ENCODE measurements around the gene SINHCAF. TPM values are rescaled to one million over a fixed set of nuclear protein-coding genes. Genes with fewer than 3 reads are reported as not detected.
"Not testable (repeated sequence)": the region's sequence is repeated elsewhere in the genome, so short reads cannot be mapped to it uniquely, and the experiment has no call there.

Gene SINHCAF
- total RNA-seq, 1 experiment from 2014 or later, result 497 TPM

DNA sequence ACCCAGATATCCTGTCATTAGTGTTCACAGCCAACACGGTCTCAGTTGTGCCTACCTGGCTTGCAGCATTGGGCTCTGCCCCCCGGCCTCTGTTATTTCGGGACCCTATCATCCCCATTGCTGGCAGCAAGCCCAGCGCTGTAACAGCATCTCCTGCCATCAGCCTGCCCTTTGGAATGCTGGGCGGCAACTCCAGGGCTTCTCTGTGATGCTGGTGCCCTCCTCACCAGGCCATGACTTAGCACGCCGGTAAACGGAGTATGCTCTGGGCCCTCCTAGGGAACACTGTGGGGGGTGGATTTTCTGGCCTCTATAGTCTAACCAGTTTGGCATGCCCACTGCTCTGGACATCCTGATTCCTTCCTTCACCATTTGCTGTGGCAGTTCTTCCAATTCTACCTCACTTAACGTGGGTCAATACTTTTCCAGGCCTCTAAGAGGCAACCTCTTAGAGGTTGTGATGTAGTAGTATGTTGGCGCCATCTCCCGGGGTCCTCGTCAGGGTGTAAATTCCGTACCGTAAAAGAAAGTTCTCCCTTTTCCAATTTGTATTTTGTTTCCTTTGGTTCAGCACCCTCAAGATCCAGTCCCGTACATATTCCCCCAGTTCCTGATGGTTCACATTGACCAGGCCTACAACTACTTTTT, 80.0 kb downstream of the SINHCAF start:
- H2BK120ac ChIP-seq (ENCODE audit: low read depth, low read length, poor library complexity, severe bottlenecking), result no peak overlapping the region
- no peak overlapping the region for H3K9ac ChIP-seq (ENCODE audit: extremely low read depth, insufficient read length, low read length)
- no peak overlapping the region for H3K4me2 ChIP-seq (ENCODE audit: insufficient read depth, insufficient read length, low read length)
- H3K9me3 ChIP-seq (ENCODE audit: control insufficient read depth, low read depth, low read length), result no peaks in the 10 kb centered on the region
- no peak overlapping the region for H2BK15ac ChIP-seq (ENCODE audit: low read depth, low read length)
- no peak overlapping the region for H2BK12ac ChIP-seq (ENCODE audit: insufficient read length, low read depth, low read length)
- H3K23ac ChIP-seq (ENCODE audit: insufficient read length, low read depth, low read length), result no peak overlapping the region
- H4K20me1 ChIP-seq (ENCODE audit: control insufficient read depth, insufficient read depth, insufficient read length), result no peaks in the 10 kb centered on the region
- H3K27ac ChIP-seq (ENCODE audit: insufficient read length, low read depth, low read length), result no peak overlapping the region
- no peaks in the 10 kb centered on the region for H3K79me2 ChIP-seq (ENCODE audit: insufficient read depth, low read length)
- H3K4me1 ChIP-seq (ENCODE audit: insufficient read depth, low read length), result no peaks in the 10 kb centered on the region
- no peaks in the 10 kb centered on the region for H3K36me3 Mint-ChIP-seq (ENCODE audit: insufficient read depth in 1 of 3, low read depth in 3 of 3)
- no peaks in the 10 kb centered on the region for H3K27me3 ChIP-seq (ENCODE audit: insufficient read depth, low read length)
- no peak overlapping the region for H2AK5ac ChIP-seq (ENCODE audit: insufficient read length, low read length)
- no peak overlapping the region for H3K4me3 Mint-ChIP-seq
- peaks cover 2% of the 10 kb centered on the region for H3K27me3 Mint-ChIP-seq (ENCODE audit: low read depth)
- H3K27ac Mint-ChIP-seq, result no peak overlapping the region; a peak in 1 of 7 replicates
- DNase-seq, result peak; percentile 71
- no peak overlapping the region for H3K14ac ChIP-seq (ENCODE audit: insufficient read depth, low read length)
- H3K79me1 ChIP-seq (ENCODE audit: insufficient read depth, low read depth, low read length, poor library complexity, severe bottlenecking), result no peaks in the 10 kb centered on the region
- H3T11ph ChIP-seq (ENCODE audit: low read length), result no peak overlapping the region
- H4K8ac ChIP-seq (replicated peaks; ENCODE audit: insufficient read length, low read depth, low read length), result no peak overlapping the region
- no peak overlapping the region for H3K18ac ChIP-seq (ENCODE audit: insufficient read length, low read depth, low read length)
- no peak overlapping the region for H4K91ac ChIP-seq (ENCODE audit: insufficient read length, low read depth, low read length)
- no peaks in the 10 kb centered on the region for H3K23me2 ChIP-seq (ENCODE audit: insufficient read length, low read depth, low read length, poor library complexity, severe bottlenecking)
- H2AFZ ChIP-seq (ENCODE audit: low read length), result no peak overlapping the region
- WGBS (ENCODE audit: extremely low coverage, insufficient read length, low lambda C conversion rate), result no CpG with 5 or more reads among the region's 15 CpGs
- H3K4me1 Mint-ChIP-seq, result peaks cover 12 to 14% of the 10 kb centered on the region in 2 experiments
- no peak overlapping the region for H2BK20ac ChIP-seq (ENCODE audit: low read depth, low read length, poor library complexity, severe bottlenecking)
- H3K9me3 Mint-ChIP-seq, result no peaks in the 10 kb centered on the region
- no peak overlapping the region for H3K4ac ChIP-seq (ENCODE audit: low read depth, low read length)
- H3K56ac ChIP-seq (ENCODE audit: insufficient read length, low read depth, low read length), result no peak overlapping the region
- H4K5ac ChIP-seq (ENCODE audit: insufficient read length, low read depth, low read length), result no peak overlapping the region
- TF ChIP-seq, protein P1, sequence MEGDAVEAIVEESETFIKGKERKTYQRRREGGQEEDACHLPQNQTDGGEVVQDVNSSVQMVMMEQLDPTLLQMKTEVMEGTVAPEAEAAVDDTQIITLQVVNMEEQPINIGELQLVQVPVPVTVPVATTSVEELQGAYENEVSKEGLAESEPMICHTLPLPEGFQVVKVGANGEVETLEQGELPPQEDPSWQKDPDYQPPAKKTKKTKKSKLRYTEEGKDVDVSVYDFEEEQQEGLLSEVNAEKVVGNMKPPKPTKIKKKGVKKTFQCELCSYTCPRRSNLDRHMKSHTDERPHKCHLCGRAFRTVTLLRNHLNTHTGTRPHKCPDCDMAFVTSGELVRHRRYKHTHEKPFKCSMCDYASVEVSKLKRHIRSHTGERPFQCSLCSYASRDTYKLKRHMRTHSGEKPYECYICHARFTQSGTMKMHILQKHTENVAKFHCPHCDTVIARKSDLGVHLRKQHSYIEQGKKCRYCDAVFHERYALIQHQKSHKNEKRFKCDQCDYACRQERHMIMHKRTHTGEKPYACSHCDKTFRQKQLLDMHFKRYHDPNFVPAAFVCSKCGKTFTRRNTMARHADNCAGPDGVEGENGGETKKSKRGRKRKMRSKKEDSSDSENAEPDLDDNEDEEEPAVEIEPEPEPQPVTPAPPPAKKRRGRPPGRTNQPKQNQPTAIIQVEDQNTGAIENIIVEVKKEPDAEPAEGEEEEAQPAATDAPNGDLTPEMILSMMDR (conservative IDR thresholded peaks at IDR 0.05), result peak; percentile 71
- no peak overlapping the region for H2BK5ac ChIP-seq (ENCODE audit: insufficient read length, low read length)

DNA sequence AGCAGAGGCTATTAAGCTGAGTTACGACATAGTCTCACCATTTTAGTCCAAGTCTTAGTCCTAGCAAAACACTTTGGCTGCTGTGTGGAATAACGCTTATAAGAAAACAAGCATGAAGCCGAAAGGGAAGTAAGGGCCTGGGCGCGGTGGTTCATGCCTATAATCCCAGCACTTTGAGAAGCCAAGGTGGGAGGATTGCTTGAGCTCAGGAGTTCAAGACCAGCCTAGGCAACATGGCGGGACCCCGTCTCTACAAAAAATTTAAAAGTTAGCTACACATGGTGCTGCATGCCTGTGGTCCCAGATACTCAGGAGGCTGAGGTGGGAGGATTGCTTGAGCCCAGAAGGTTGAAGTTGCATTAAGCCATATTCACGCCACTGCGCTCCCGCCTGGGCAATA, 83.5 kb downstream of the SINHCAF start:
- not testable (repeated sequence) for H3K36me3 Mint-ChIP-seq (ENCODE audit: insufficient read depth in 1 of 3, low read depth in 3 of 3); H3K18ac ChIP-seq (ENCODE audit: insufficient read length, low read depth, low read length); H3K79me2 ChIP-seq (ENCODE audit: insufficient read depth, low read length); H3K14ac ChIP-seq (ENCODE audit: insufficient read depth, low read length); H4K91ac ChIP-seq (ENCODE audit: insufficient read length, low read depth, low read length); H2BK20ac ChIP-seq (ENCODE audit: low read depth, low read length, poor library complexity, severe bottlenecking); H3K4me1 ChIP-seq (ENCODE audit: insufficient read depth, low read length); H3K4ac ChIP-seq (ENCODE audit: low read depth, low read length); H2BK5ac ChIP-seq (ENCODE audit: insufficient read length, low read length); H3K9me3 ChIP-seq (ENCODE audit: control insufficient read depth, low read depth, low read length); H3K79me1 ChIP-seq (ENCODE audit: insufficient read depth, low read depth, low read length, poor library complexity, severe bottlenecking); H4K8ac ChIP-seq (replicated peaks; ENCODE audit: insufficient read length, low read depth, low read length); H3K23me2 ChIP-seq (ENCODE audit: insufficient read length, low read depth, low read length, poor library complexity, severe bottlenecking); H3K9ac ChIP-seq (ENCODE audit: extremely low read depth, insufficient read length, low read length); H3K27ac Mint-ChIP-seq; H2AK5ac ChIP-seq (ENCODE audit: insufficient read length, low read length); H3K23ac ChIP-seq (ENCODE audit: insufficient read length, low read depth, low read length); H3K56ac ChIP-seq (ENCODE audit: insufficient read length, low read depth, low read length); H3K27me3 Mint-ChIP-seq (ENCODE audit: low read depth); DNase-seq; H3K4me2 ChIP-seq (ENCODE audit: insufficient read depth, insufficient read length, low read length); H4K20me1 ChIP-seq (ENCODE audit: control insufficient read depth, insufficient read depth, insufficient read length); H3K27ac ChIP-seq (ENCODE audit: insufficient read length, low read depth, low read length); H3T11ph ChIP-seq (ENCODE audit: low read length); H4K5ac ChIP-seq (ENCODE audit: insufficient read length, low read depth, low read length); H2BK15ac ChIP-seq (ENCODE audit: low read depth, low read length); H2BK12ac ChIP-seq (ENCODE audit: insufficient read length, low read depth, low read length); H3K27me3 ChIP-seq (ENCODE audit: insufficient read depth, low read length); H2BK120ac ChIP-seq (ENCODE audit: low read depth, low read length, poor library complexity, severe bottlenecking); H3K4me3 Mint-ChIP-seq; H2AFZ ChIP-seq (ENCODE audit: low read length); H3K9me3 Mint-ChIP-seq
- no CpG with 5 or more reads among the region's 10 CpGs for WGBS (ENCODE audit: extremely low coverage, insufficient read length, low lambda C conversion rate)
- peaks cover 14% of the 10 kb centered on the region in 2 experiments for H3K4me1 Mint-ChIP-seq

Data from H9 (cell line).